MCF 10A (cell line): ENCODE results near the gene MYO1E. TPM values are rescaled to one million over a fixed set of nuclear protein-coding genes. Genes with fewer than 3 reads are reported as not detected.
A peak's percentile ranks its signal among the peaks of the same experiment; 100 is the strongest.

Experiments used
- BruUV-seq: library from RNA; stranded (reverse); fragments of 400-500 nt; replicated peaks from 2 replicates; lab custom pipeline; 2021; lab: Mats Ljungman, UMichigan
- CTCF ChIA-PET: fragments of 300-600 bp; sonication (Branson Sonifier 250); formaldehyde crosslinking; extraction: SDS; loops from one replicate; lab custom pipeline; 2021; ENCODE audit warnings: antibody characterized with exemption, inconsistent platforms; lab: Yijun Ruan, JAX
- POLR2A ChIA-PET: fragments of 300-600, 350-650 bp; sonication (Branson Sonifier 250); formaldehyde crosslinking; extraction: SDS; loops from one replicate; lab custom pipeline; 2020; ENCODE audit warnings: antibody characterized with exemption, inconsistent platforms; lab: Yijun Ruan, JAX
- DNase-seq: peaks from one replicate; pipeline ENCODE4 v3.0.0-alpha.2; 2018; ENCODE audit not compliant: unreplicated experiment
- H3K27ac Mint-ChIP-seq: one replicate; pipeline ENCODE4 v1.8.0; 2022; ENCODE audit warnings: mild to moderate bottlenecking, low read depth, mixed read lengths; ENCODE audit not compliant: unreplicated experiment
- H3K27me3 Mint-ChIP-seq: one replicate; pipeline ENCODE4 v1.8.0; 2022; ENCODE audit warnings: mixed read lengths; ENCODE audit not compliant: insufficient read depth, unreplicated experiment
- H3K36me3 Mint-ChIP-seq: one replicate; pipeline ENCODE4 v1.8.0; 2022; ENCODE audit warnings: mild to moderate bottlenecking, moderate library complexity, mixed read lengths; ENCODE audit not compliant: insufficient read depth, unreplicated experiment
- H3K4me1 Mint-ChIP-seq: one replicate; pipeline ENCODE4 v1.8.0; 2022; ENCODE audit warnings: mixed read lengths; ENCODE audit not compliant: insufficient read depth, unreplicated experiment
- H3K4me3 Mint-ChIP-seq: one replicate; pipeline ENCODE4 v1.8.0; 2022; ENCODE audit warnings: mild to moderate bottlenecking, moderate library complexity, mixed read lengths; ENCODE audit not compliant: unreplicated experiment
- H3K9me3 Mint-ChIP-seq: one replicate; pipeline ENCODE4 v1.8.0; 2022; ENCODE audit warnings: mixed read lengths; ENCODE audit not compliant: unreplicated experiment
- CTCF ChIP-seq: fragments of 200-600 bp; IDR thresholded peaks from one replicate; pipeline ENCODE4 v1.8.0; 2022; ENCODE audit warnings: antibody characterized with exemption, mild to moderate bottlenecking; ENCODE audit not compliant: unreplicated experiment
- intact Hi-C: fragments of 100-400 bp; cut with micrococcal nuclease; formaldehyde crosslinking; loops from 2 replicates; pipeline ENCODE4 v1.14.1; 2022
- total RNA-seq: library from RNA; stranded (reverse); gene quantifications from 2 replicates; pipeline ENCODE4 v1.2.3, GENCODE V29; 2022

MYO1E gene
- total RNA-seq, 1 experiment from 2014 or later = 121 TPM

DNA sequence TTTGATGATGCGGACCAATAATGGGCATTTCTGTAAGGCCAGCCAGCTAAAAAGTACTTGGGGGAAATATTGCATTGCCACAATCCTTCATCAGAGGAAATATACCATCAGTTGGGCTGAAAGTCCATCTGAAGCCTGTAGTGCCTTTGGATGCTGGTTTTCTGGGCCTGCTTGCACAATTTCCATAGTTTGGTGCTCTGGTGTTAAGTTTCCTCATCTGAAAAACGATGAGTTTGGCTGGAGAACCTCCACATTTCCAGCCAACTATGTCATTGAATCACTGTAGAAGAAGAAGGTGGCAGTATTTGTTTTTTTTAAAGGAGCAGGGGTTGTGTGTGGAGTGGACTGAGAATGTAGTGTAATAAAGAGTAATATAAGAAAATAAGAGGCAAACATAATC is 257.6 kb downstream of the MYO1E start:
- DNase-seq = no peak
- TF ChIP-seq CTCF = no peak
- Mint-ChIP-seq H3K27me3 (no peaks in the 10 kb centered on the region), H3K4me1 (no peaks in the 10 kb centered on the region), H3K9me3 (no peaks in the 10 kb centered on the region), H3K27ac (no peak overlapping the region), H3K36me3 (peaks cover 36% of the 10 kb centered on the region), H3K4me3 (no peak overlapping the region)
- ChIA-PET POLR2A (no interaction called here), CTCF (no interaction called here)
- intact Hi-C loops = no loop called here
- no TSS peak for BruUV-seq

DNA sequence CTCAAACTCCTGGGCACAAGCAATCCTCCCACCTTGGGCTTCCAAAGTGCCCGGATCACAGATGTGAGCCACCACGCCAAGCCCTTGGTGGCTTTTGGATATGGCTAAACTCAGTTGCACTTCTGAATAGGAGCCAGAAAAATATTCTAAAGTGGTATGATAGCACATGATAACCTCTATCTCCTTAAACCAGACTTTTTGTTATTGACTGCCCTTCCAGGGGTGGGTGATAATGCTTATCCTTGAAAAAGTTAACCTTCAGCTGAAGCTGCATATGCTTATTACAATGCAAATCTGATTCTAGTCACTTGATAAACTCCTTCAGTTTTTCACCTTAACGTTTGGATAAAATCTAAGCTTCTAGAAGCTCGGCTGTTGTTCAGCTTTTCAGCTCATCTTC is 261.4 kb downstream of the MYO1E start:
- POLR2A ChIA-PET = interaction anchor here (0.9 kb wide), 1 partner anchor 12 kb away, joined by 3 read pairs; no protein-coding TSS in a partner anchor
- no peak overlapping the region for H3K27ac Mint-ChIP-seq
- CTCF ChIA-PET = interaction anchor here (1.2 to 1.4 kb wide), 2 partner anchors 390 to 417 kb away, joined by 5 to 6 read pairs; no protein-coding TSS in a partner anchor
- no peak overlapping the region for H3K4me3 Mint-ChIP-seq
- no TSS peak for BruUV-seq
- DNase-seq = no peak
- no peaks in the 10 kb centered on the region for H3K9me3 Mint-ChIP-seq
- H3K36me3 Mint-ChIP-seq = peaks cover 47% of the 10 kb centered on the region
- intact Hi-C loops = no loop called here
- TF ChIP-seq CTCF = no peak
- no peaks in the 10 kb centered on the region for H3K4me1 Mint-ChIP-seq
- H3K27me3 Mint-ChIP-seq = no peaks in the 10 kb centered on the region

DNA sequence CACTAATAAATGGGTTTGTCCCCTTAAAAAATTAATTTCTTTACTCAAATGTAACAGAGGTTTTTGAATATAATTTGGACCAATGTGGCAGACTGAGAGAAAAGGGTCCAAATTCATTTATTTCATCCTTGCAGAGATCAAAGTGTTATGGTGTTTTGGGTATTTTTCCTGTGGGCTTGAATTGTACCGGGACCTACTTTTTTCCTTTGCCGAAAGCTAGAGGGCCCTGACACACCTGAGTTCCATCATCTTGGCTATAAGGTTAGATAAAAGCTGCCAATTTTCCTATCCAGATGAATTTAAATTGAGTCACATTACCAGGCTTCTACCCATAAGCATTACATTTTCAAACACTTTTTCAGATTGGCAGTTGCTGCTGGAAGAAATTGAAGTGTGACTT is 266.8 kb downstream of the MYO1E start:
- H3K27me3 Mint-ChIP-seq = no peaks in the 10 kb centered on the region
- H3K4me3 Mint-ChIP-seq = peak overlapping the region; percentile 82
- TF ChIP-seq CTCF = no peak
- no peaks in the 10 kb centered on the region for H3K9me3 Mint-ChIP-seq
- CTCF ChIA-PET = interaction anchor here (0.7 to 5.3 kb wide), 11 partner anchors 12 to 395 kb away, joined by 3 to 25 read pairs (median 4); no protein-coding TSS in a partner anchor
- DNase-seq = peak; percentile 33
- TSS peak; percentile 51 for BruUV-seq
- intact Hi-C loops = loop anchor here (1.0 to 5.0 kb wide), 4 partner anchors 119 to 879 kb away; partner anchors contain the start of gene RNF111
- H3K36me3 Mint-ChIP-seq = peaks cover 30% of the 10 kb centered on the region
- POLR2A ChIA-PET = interaction anchor here (0.6 to 2.8 kb wide), 9 partner anchors 17 to 395 kb away, joined by 3 to 14 read pairs (median 5); partner anchors contain the start of genes MYO1E and RNF111
- H3K4me1 Mint-ChIP-seq = peaks cover 7% of the 10 kb centered on the region
- H3K27ac Mint-ChIP-seq = peak overlapping the region; percentile 73

DNA sequence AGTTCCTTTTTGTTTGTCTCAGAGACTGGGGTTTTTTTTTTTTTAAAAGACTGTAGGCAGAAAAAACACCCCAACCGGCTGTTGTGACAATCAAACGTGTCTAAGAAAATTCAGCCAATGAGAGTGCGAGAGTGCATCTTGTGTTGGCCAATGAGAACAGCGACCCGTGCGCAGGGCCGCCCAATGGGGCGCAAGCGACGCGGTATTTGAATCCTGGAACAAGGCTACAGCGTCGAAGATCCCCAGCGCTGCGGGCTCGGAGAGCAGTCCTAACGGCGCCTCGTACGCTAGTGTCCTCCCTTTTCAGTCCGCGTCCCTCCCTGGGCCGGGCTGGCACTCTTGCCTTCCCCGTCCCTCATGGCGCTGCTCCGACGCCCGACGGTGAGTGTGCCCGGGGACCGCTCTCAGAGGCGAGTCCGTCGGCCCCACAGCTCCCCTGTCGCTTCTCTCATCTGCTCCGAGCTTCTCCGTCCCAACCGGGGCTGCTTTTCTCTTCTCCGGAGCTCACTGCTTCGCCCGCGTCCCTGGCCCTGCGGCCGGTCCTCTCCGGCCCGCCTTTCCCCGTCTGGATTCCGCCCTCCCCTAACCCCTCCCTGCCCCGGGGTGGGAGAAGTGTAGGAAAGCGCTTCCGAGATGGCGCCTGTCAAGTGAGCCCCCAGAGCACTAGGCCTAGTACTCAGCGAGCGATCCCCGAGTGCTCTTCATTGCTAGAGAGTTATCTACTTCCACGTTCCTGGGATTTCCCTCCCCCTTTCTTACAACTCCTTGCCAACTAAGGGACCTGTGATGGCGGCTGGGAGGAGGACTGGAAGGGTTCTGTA is 267.5 kb downstream of the MYO1E start, which contains the start of gene CCNB2:
Gene CCNB2 (plus strand): TSS at position 235 of the 821 bp plus-strand sequence. CDS start 123 bp downstream, at position 358.
- no peak for TF ChIP-seq CTCF
- Mint-ChIP-seq H3K9me3 (no peaks in the 10 kb centered on the region), H3K27ac (peak within 1 kb of the TSS; percentile 91), H3K36me3 (peaks cover 34% of the 10 kb centered on the region), H3K4me1 (peaks cover 7% of the 10 kb centered on the region), H3K27me3 (no peaks in the 10 kb centered on the region), H3K4me3 (peak within 1 kb of the TSS; percentile 82)
- DNase-seq = peak; percentile 96
- BruUV-seq = no TSS peak
- intact Hi-C loops = loop anchor here (1.0 to 5.0 kb wide), 3 partner anchors 118 to 878 kb away; partner anchors contain the start of gene RNF111
- CTCF ChIA-PET = interaction anchor here (1.0 to 5.3 kb wide), 3 partner anchors 39 to 390 kb away, joined by 3 to 25 read pairs (median 3); no protein-coding TSS in a partner anchor
- POLR2A ChIA-PET = interaction anchor here (0.7 to 2.8 kb wide), 4 partner anchors 18 to 314 kb away, joined by 3 to 14 read pairs (median 6); no protein-coding TSS in a partner anchor
